Cardiac fibroblast (primary cell): Measurements from ENCODE around the gene TAB3.

Experiments
- DNase-seq, 2 donors: peaks; one replicate each; pipeline versions ENCODE4 v3.0.0 to v3.0.0-alpha.2; 2010; ENCODE audit warnings: low read depth in 2 of 2
- H3K4me3 ChIP-seq, 2 donors: replicated peaks in 1 of 2; 1 replicate in 1 of 2; 2 replicates in 1 of 2; pipeline ENCODE4 v1.5.1; 2011; ENCODE audit warnings: low read depth in 2 of 2, low read length in 2 of 2, mild to moderate bottlenecking in 2 of 2, moderate library complexity in 1 of 2
- CTCF ChIP-seq: IDR thresholded peaks from one replicate; pipeline ENCODE4 v1.5.1; 2011; ENCODE audit warnings: low read depth, mild to moderate bottlenecking, low read length, inconsistent platforms

TAB3 gene

GRCh38 chrX:30824275-30824674 lies 64.8 kb downstream of the TAB3 start:
- no peak for DNase-seq
- H3K4me3 ChIP-seq: no peak overlapping the region
- TF ChIP-seq CTCF: no peak

GRCh38 chrX:30822764-30823163 lies 66.3 kb downstream of the TAB3 start:
- no peak for TF ChIP-seq CTCF
- H3K4me3 ChIP-seq: no peak overlapping the region
- peak in 1 of 2 donors; percentile 7 for DNase-seq

GRCh38 chrX:30822068-30822681 lies 66.9 kb downstream of the TAB3 start:
- DNase-seq: peak; percentile 6 to 15
- no peak overlapping the region for H3K4me3 ChIP-seq
- no peak for TF ChIP-seq CTCF

GRCh38 chrX:30821116-30821515 lies 67.9 kb downstream of the TAB3 start:
- H3K4me3 ChIP-seq: no peak overlapping the region
- no peak for DNase-seq
- TF ChIP-seq CTCF: no peak

- TF ChIP-seq CTCF: no peak
- H3K4me3 ChIP-seq: no peak overlapping the region
- no peak for DNase-seq
These were observed 70.0 kb downstream of the TAB3 start for GRCh38 chrX:30819080-30819479.

- no peak for DNase-seq
- no peak for TF ChIP-seq CTCF
- H3K4me3 ChIP-seq: no peak overlapping the region
These were observed 73.0 kb downstream of the TAB3 start for GRCh38 chrX:30816079-30816478.

- no peak for DNase-seq
- H3K4me3 ChIP-seq: no peak overlapping the region
- no peak for TF ChIP-seq CTCF
These were observed 74.1 kb downstream of the TAB3 start for GRCh38 chrX:30814978-30815377.
